CD14-positive monocyte (primary cell): ENCODE data around the gene DNAJC7. TPM values are rescaled to one million over a fixed set of nuclear protein-coding genes. Genes with fewer than 3 reads are reported as not detected.

ENCODE experiments used
- DNase-seq, 3 donors: peaks; one replicate each; pipeline ENCODE4 v3.0.0-alpha.2; 2011 to 2022
- H2AFZ ChIP-seq: 2 replicates; pipeline ENCODE4 v1.6.0; 2012; ENCODE audit warnings: mild to moderate bottlenecking, low read depth, low read length, inconsistent platforms; ENCODE audit not compliant: insufficient read depth, poor library complexity, severe bottlenecking
- H3K27ac ChIP-seq, 2 donors: 1 replicate in 1 of 2; 2 replicates in 1 of 2; pipeline ENCODE4 v1.5.1; 2012 to 2013; ENCODE audit warnings: low read length in 2 of 2, control low read depth in 1 of 2, inconsistent platforms in 1 of 2, low read depth in 1 of 2, mild to moderate bottlenecking in 1 of 2
- H3K27me3 ChIP-seq, 2 donors: one replicate each; pipeline versions ENCODE4 v1.6.0 to v1.6.1; 2011 to 2013; ENCODE audit warnings: low read length in 2 of 2; ENCODE audit not compliant: control insufficient read depth in 2 of 2, insufficient read depth in 2 of 2
- H3K36me3 ChIP-seq, 2 donors: replicated peaks in 1 of 2; 1 replicate in 1 of 2; 2 replicates in 1 of 2; pipeline versions ENCODE4 v1.5.1 to v1.6.1; 2012 to 2013; ENCODE audit warnings: low read length in 2 of 2, control low read depth in 1 of 2, inconsistent platforms in 1 of 2, mild to moderate bottlenecking in 1 of 2; ENCODE audit not compliant: insufficient read depth in 2 of 2, control insufficient read depth in 1 of 2
- H3K4me1 ChIP-seq, 2 donors: 1 replicate in 1 of 2; 2 replicates in 1 of 2; pipeline versions ENCODE4 v1.5.1 to v1.6.1; 2012 to 2013; ENCODE audit warnings: low read length in 2 of 2, control low read depth in 1 of 2, inconsistent platforms in 1 of 2, mild to moderate bottlenecking in 1 of 2, moderate library complexity in 1 of 2; ENCODE audit not compliant: insufficient read depth in 2 of 2, control insufficient read depth in 1 of 2
- H3K4me2 ChIP-seq: replicated peaks from 2 replicates; pipeline ENCODE3; 2012; ENCODE audit warnings: low read length, moderate library complexity, mild to moderate bottlenecking; ENCODE audit not compliant: poor library complexity, severe bottlenecking; ENCODE audit errors: extremely low read depth
- H3K4me3 ChIP-seq, 3 experiments: fragments of 200-600 bp in 1 of 3; sonication (generic) in 1 of 3; replicated peaks in 1 of 3; 1 replicate in 2 of 3; 2 replicates in 1 of 3; pipeline ENCODE4 v1.5.1; 2011 to 2013; ENCODE audit warnings: low read length in 3 of 3, mild to moderate bottlenecking in 3 of 3, control low read depth in 2 of 3, low read depth in 2 of 3, inconsistent platforms in 1 of 3, moderate library complexity in 1 of 3
- H3K79me2 ChIP-seq: 2 replicates; pipeline ENCODE4 v1.6.0; 2012; ENCODE audit warnings: mild to moderate bottlenecking, control low read depth, inconsistent platforms, low read length, moderate library complexity; ENCODE audit not compliant: insufficient read depth
- H3K9ac ChIP-seq: 2 replicates; pipeline ENCODE4 v1.6.0; 2017; ENCODE audit warnings: low read length, mild to moderate bottlenecking; ENCODE audit not compliant: insufficient read depth, poor library complexity, severe bottlenecking
- H3K9me3 ChIP-seq, 2 donors: replicated peaks in 1 of 2; 1 replicate in 1 of 2; 2 replicates in 1 of 2; pipeline versions ENCODE4 v1.5.1 to v1.6.1; 2012 to 2013; ENCODE audit warnings: low read length in 2 of 2, control low read depth in 1 of 2; ENCODE audit not compliant: control insufficient read depth in 1 of 2, insufficient read depth in 1 of 2
- H4K20me1 ChIP-seq: 2 replicates; pipeline ENCODE4 v1.6.0; 2012; ENCODE audit warnings: mild to moderate bottlenecking, low read length, control low read depth, moderate library complexity; ENCODE audit not compliant: insufficient read depth
- H3K27ac Mint-ChIP-seq, 7 donors: one replicate each; pipeline ENCODE4 v1.8.0; 2020; ENCODE audit warnings: mild to moderate bottlenecking in 7 of 7, mixed read lengths in 7 of 7, moderate library complexity in 6 of 7, inconsistent platforms in 2 of 7
- H3K27me3 Mint-ChIP-seq, 3 donors: one replicate each; pipeline ENCODE4 v1.8.0; 2021 to 2022; ENCODE audit warnings: low read depth in 3 of 3, mild to moderate bottlenecking in 3 of 3, mixed read lengths in 3 of 3, moderate library complexity in 3 of 3, inconsistent platforms in 1 of 3
- H3K36me3 Mint-ChIP-seq, 2 donors: one replicate each; pipeline ENCODE4 v1.8.0; 2020; ENCODE audit warnings: mixed read lengths in 2 of 2, inconsistent platforms in 1 of 2, mild to moderate bottlenecking in 1 of 2
- H3K4me1 Mint-ChIP-seq: one replicate; pipeline ENCODE4 v1.8.0; 2020; ENCODE audit warnings: mild to moderate bottlenecking, mixed read lengths
- H3K4me3 Mint-ChIP-seq, 2 donors: one replicate each; pipeline ENCODE4 v1.8.0; 2020; ENCODE audit warnings: mild to moderate bottlenecking in 2 of 2, mixed read lengths in 2 of 2, moderate library complexity in 1 of 2
- H3K9me3 Mint-ChIP-seq, 7 donors: one replicate each; pipeline ENCODE4 v1.8.0; 2020 to 2022; ENCODE audit warnings: mixed read lengths in 7 of 7, mild to moderate bottlenecking in 6 of 7, moderate library complexity in 6 of 7, inconsistent platforms in 2 of 7
- WGBS: methylation state at CpG from one replicate; pipeline ENCODE4 v1.1.5; 2013; ENCODE audit warnings: missing lambda C conversion rate; ENCODE audit not compliant: insufficient coverage; 5-methylcytosine and 5-hydroxymethylcytosine counted together
- intact Hi-C, 2 donors: fragments of 100-400 bp; cut with micrococcal nuclease; formaldehyde crosslinking; loops; one replicate each; pipeline versions ENCODE4 v1.15.0 to v1.15.1; 2023
- polyA plus RNA-seq, 3 donors: library from polyadenylated mRNA; depleted of rRNA in 1 of 3; unstranded in 2 of 3; stranded (reverse) in 1 of 3; fragments of 300-500 nt in 2 of 3; fragments of >200 nt in 1 of 3; fragmentation: Illumina TruSeq in 2 of 3; gene quantifications; 1 replicate in 2 of 3; 2 replicates in 1 of 3; pipeline ENCODE4 v1.2.3, GENCODE V29; 2012 to 2021
- TF ChIP-seq, protein P1 (sequence below): fragments of 200-600 bp; IDR thresholded peaks from one replicate; pipeline ENCODE4 v1.8.0; 2022; ENCODE audit warnings: antibody characterized with exemption, mild to moderate bottlenecking

The DNAJC7 gene
- polyA plus RNA-seq, 3 donors: 29.1 to 79.7 (median 59.6) TPM

DNA sequence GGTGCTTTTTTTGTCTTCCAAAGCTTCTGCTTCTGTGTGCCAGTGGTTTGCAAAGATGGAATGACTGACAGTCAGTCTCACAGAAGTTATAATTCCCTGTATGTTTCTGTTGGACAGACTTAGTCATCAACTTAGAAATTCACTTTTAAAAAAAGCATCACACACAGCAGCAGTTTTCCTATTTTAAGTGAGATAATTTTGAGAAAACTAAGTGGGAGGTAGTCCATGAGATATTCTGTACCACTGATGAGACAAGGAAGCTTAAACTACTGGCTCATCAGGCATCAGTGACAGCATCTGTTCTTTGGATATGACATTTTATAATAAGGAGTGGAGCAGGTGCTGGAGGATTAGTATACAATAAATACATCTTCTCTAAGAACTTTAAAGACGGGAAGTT is 30.6 kb downstream of the DNAJC7 start:
- Histone ChIP-seq H3K36me3 (peaks cover 95 to 100% of the 10 kb centered on the region in 2 donors), H2AFZ (no peak overlapping the region), H3K9me3 (no peaks in the 10 kb centered on the region), H3K4me3 (no peak overlapping the region), H4K20me1 (peaks cover 60% of the 10 kb centered on the region), H3K27ac (peak overlapping the region in 1 of 2 donors; percentile 11), H3K9ac (no peak overlapping the region), H3K79me2 (peaks cover 7% of the 10 kb centered on the region), H3K27me3 (no peaks in the 10 kb centered on the region), H3K4me1 (no peaks in the 10 kb centered on the region), H3K4me2 (no peak overlapping the region)
- peaks cover 0 to 1% (median 0%) of the 10 kb centered on the region in 3 donors for H3K27me3 Mint-ChIP-seq
- H3K4me3 Mint-ChIP-seq: no peak overlapping the region
- no peaks in the 10 kb centered on the region for H3K4me1 Mint-ChIP-seq
- no peak overlapping the region for H3K27ac Mint-ChIP-seq
- peaks cover 92 to 100% of the 10 kb centered on the region in 2 donors for H3K36me3 Mint-ChIP-seq
- intact Hi-C loops: no loop called here
- TF ChIP-seq, protein P1, sequence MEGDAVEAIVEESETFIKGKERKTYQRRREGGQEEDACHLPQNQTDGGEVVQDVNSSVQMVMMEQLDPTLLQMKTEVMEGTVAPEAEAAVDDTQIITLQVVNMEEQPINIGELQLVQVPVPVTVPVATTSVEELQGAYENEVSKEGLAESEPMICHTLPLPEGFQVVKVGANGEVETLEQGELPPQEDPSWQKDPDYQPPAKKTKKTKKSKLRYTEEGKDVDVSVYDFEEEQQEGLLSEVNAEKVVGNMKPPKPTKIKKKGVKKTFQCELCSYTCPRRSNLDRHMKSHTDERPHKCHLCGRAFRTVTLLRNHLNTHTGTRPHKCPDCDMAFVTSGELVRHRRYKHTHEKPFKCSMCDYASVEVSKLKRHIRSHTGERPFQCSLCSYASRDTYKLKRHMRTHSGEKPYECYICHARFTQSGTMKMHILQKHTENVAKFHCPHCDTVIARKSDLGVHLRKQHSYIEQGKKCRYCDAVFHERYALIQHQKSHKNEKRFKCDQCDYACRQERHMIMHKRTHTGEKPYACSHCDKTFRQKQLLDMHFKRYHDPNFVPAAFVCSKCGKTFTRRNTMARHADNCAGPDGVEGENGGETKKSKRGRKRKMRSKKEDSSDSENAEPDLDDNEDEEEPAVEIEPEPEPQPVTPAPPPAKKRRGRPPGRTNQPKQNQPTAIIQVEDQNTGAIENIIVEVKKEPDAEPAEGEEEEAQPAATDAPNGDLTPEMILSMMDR: no peak
- no CpG with 5 or more reads among the region's 1 CpG for WGBS
- H3K9me3 Mint-ChIP-seq: peaks cover 0 to 2% (median 0%) of the 10 kb centered on the region in 7 donors
- no peak for DNase-seq

DNA sequence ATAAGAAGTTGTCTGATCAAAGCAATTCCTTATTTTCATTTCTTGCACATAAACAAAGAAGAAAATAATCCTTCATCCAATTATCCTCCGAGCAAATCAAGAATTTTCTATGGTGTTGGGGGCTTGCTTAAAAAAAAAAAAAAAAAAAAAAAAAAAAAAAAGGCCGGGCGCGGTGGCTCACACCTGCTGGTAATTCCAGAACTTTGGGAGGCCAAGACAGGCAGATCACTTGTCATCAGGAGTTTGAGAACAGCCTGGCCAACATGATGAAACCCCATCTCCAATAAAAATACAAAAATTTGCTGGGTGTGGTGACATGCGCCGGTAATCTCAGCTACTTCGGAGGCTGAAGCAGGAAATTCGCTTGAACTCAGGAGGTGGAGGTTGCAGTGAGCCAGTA is 31.3 kb downstream of the DNAJC7 start:
- no peak overlapping the region for H2AFZ ChIP-seq
- H3K36me3 ChIP-seq: peaks cover 95 to 100% of the 10 kb centered on the region in 2 donors
- no peak for DNase-seq
- H3K4me2 ChIP-seq: no peak overlapping the region
- no peak overlapping the region for H3K4me3 ChIP-seq
- no peak overlapping the region for H3K9ac ChIP-seq
- peaks cover 54% of the 10 kb centered on the region for H4K20me1 ChIP-seq
- no peaks in the 10 kb centered on the region for H3K9me3 ChIP-seq
- H3K27me3 Mint-ChIP-seq: peaks cover 0 to 1% (median 0%) of the 10 kb centered on the region in 3 donors
- intact Hi-C loops: no loop called here
- peaks cover 87 to 100% of the 10 kb centered on the region in 2 donors for H3K36me3 Mint-ChIP-seq
- peaks cover 1% of the 10 kb centered on the region for H3K79me2 ChIP-seq
- TF ChIP-seq, protein P1: no peak
- H3K4me1 ChIP-seq: no peaks in the 10 kb centered on the region
- no peak overlapping the region for H3K4me3 Mint-ChIP-seq
- 93% methylated on average over 3 of the region's 8 CpGs for WGBS
- H3K27ac Mint-ChIP-seq: no peak overlapping the region
- peaks cover 0 to 2% (median 0%) of the 10 kb centered on the region in 7 donors for H3K9me3 Mint-ChIP-seq
- H3K4me1 Mint-ChIP-seq: no peaks in the 10 kb centered on the region
- H3K27me3 ChIP-seq: no peaks in the 10 kb centered on the region
- H3K27ac ChIP-seq: no peak overlapping the region
